ENCODE results near the gene ASXL2. TPM values are rescaled to one million over a fixed set of nuclear protein-coding genes. Genes with fewer than 3 reads are reported as not detected.

The ASXL2 gene
- total RNA-seq, 4 donors from 2014 or later = 12.5 to 24.5 (median 21.0) TPM

GRCh38 chr2:25699216-25699615, 179.1 kb downstream of the ASXL2 start:
- no peaks in the 10 kb centered on the region for H3K9me3 ChIP-seq
- H3K4me3 ChIP-seq = no peak overlapping the region
- no peak overlapping the region for H3K27ac ChIP-seq
- H3K36me3 ChIP-seq = no peaks in the 10 kb centered on the region
- TF ChIP-seq CTCF (IDR thresholded peaks at IDR 0.05 in 4 of 5, conservative IDR thresholded peaks at IDR 0.05 in 1 of 5) = no peak
- intact Hi-C loops (cut with DNase I; ENCODE audit: low total_unique reads) = no loop called here
- DNase-seq = no peak
- H3K27me3 ChIP-seq = peaks cover 0 to 3% (median 0%) of the 10 kb centered on the region in 3 donors
- H3K4me1 ChIP-seq = no peaks in the 10 kb centered on the region
- in situ Hi-C loops (cut with MboI; ENCODE audit: low sequenced_read_pairs in 4 of 4) = no loop called here
- ATAC-seq = no peak

GRCh38 chr2:25698752-25699151, 179.5 kb downstream of the ASXL2 start:
- DNase-seq = no peak
- H3K9me3 ChIP-seq = no peaks in the 10 kb centered on the region
- in situ Hi-C loops (cut with MboI; ENCODE audit: low sequenced_read_pairs in 4 of 4) = no loop called here
- no peak for TF ChIP-seq POLR2A (IDR thresholded peaks at IDR 0.05)
- no peak overlapping the region for H3K4me3 ChIP-seq
- H3K36me3 ChIP-seq = no peaks in the 10 kb centered on the region
- H3K4me1 ChIP-seq = no peaks in the 10 kb centered on the region
- ATAC-seq = no peak
- H3K27me3 ChIP-seq = peaks cover 0 to 3% (median 0%) of the 10 kb centered on the region in 3 donors
- H3K27ac ChIP-seq = no peak overlapping the region
- intact Hi-C loops (cut with DNase I; ENCODE audit: low total_unique reads) = no loop called here

GRCh38 chr2:25697559-25698341, 180.5 kb downstream of the ASXL2 start:
- no peak for DNase-seq
- in situ Hi-C loops (cut with MboI; ENCODE audit: low sequenced_read_pairs in 4 of 4) (no loop called here), intact Hi-C loops (cut with DNase I; ENCODE audit: low total_unique reads) (no loop called here)
- no peak for ATAC-seq
- no peaks in the 10 kb centered on the region for H3K36me3 ChIP-seq
- peaks cover 0 to 3% (median 0%) of the 10 kb centered on the region in 3 donors for H3K27me3 ChIP-seq
- H3K4me3 ChIP-seq = no peak overlapping the region
- H3K9me3 ChIP-seq = no peaks in the 10 kb centered on the region
- H3K4me1 ChIP-seq = no peaks in the 10 kb centered on the region
- TF ChIP-seq CTCF (IDR thresholded peaks at IDR 0.05 in 4 of 5, conservative IDR thresholded peaks at IDR 0.05 in 1 of 5) = no peak
- TF ChIP-seq POLR2A (IDR thresholded peaks at IDR 0.05) = no peak
- no peak overlapping the region for H3K27ac ChIP-seq

- Histone ChIP-seq H3K9me3 (no peaks in the 10 kb centered on the region), H3K27ac (no peak overlapping the region), H3K4me3 (no peak overlapping the region), H3K4me1 (no peaks in the 10 kb centered on the region), H3K27me3 (no peaks in the 10 kb centered on the region), H3K36me3 (no peaks in the 10 kb centered on the region)
- no peak for DNase-seq
- intact Hi-C loops (cut with DNase I; ENCODE audit: low total_unique reads) (no loop called here), in situ Hi-C loops (cut with MboI; ENCODE audit: low sequenced_read_pairs in 4 of 4) (no loop called here)
- no peak for ATAC-seq
- TF ChIP-seq POLR2A (IDR thresholded peaks at IDR 0.05) (no peak), CTCF (IDR thresholded peaks at IDR 0.05 in 4 of 5, conservative IDR thresholded peaks at IDR 0.05 in 1 of 5) (no peak)
Measured at GRCh38 chr2:25692737-25693445, 185.4 kb downstream of the ASXL2 start.

GRCh38 chr2:25692143-25692542, 186.1 kb downstream of the ASXL2 start:
- in situ Hi-C loops (cut with MboI; ENCODE audit: low sequenced_read_pairs in 4 of 4) = no loop called here
- no peak overlapping the region for H3K27ac ChIP-seq
- TF ChIP-seq POLR2A (IDR thresholded peaks at IDR 0.05) = no peak
- TF ChIP-seq CTCF (IDR thresholded peaks at IDR 0.05 in 4 of 5, conservative IDR thresholded peaks at IDR 0.05 in 1 of 5) = no peak

More at GRCh38 chr2:25692143-25692542, 186.1 kb downstream of the ASXL2 start:
- Histone ChIP-seq H3K4me3 (no peak overlapping the region), H3K4me1 (no peaks in the 10 kb centered on the region), H3K36me3 (no peaks in the 10 kb centered on the region), H3K9me3 (no peaks in the 10 kb centered on the region), H3K27me3 (no peaks in the 10 kb centered on the region)
- intact Hi-C loops (cut with DNase I; ENCODE audit: low total_unique reads) = no loop called here
- DNase-seq (no peak), ATAC-seq (no peak)
